AG09309 (cell line): Measurements from ENCODE around the gene ARHGAP22.
"Not testable (repeated sequence)": the region's sequence is repeated elsewhere in the genome, so short reads cannot be mapped to it uniquely, and the experiment has no call there.

Experiments
- DNase-seq: peaks from one replicate; pipeline ENCODE4 v3.0.0-alpha.2; 2010; ENCODE audit warnings: low read depth
- H3K4me3 ChIP-seq: 2 replicates; pipeline ENCODE4 v1.5.1; 2011; ENCODE audit warnings: mild to moderate bottlenecking, low read depth, low read length, moderate library complexity; ENCODE audit not compliant: control insufficient read depth
- TF ChIP-seq, protein P1 (sequence below): IDR thresholded peaks from 2 replicates; pipeline ENCODE4 v1.5.1; 2011; ENCODE audit warnings: mild to moderate bottlenecking, low read depth, low read length, inconsistent platforms; ENCODE audit not compliant: insufficient read depth, control insufficient read depth; ENCODE audit errors: missing control alignments

Gene ARHGAP22

DNA sequence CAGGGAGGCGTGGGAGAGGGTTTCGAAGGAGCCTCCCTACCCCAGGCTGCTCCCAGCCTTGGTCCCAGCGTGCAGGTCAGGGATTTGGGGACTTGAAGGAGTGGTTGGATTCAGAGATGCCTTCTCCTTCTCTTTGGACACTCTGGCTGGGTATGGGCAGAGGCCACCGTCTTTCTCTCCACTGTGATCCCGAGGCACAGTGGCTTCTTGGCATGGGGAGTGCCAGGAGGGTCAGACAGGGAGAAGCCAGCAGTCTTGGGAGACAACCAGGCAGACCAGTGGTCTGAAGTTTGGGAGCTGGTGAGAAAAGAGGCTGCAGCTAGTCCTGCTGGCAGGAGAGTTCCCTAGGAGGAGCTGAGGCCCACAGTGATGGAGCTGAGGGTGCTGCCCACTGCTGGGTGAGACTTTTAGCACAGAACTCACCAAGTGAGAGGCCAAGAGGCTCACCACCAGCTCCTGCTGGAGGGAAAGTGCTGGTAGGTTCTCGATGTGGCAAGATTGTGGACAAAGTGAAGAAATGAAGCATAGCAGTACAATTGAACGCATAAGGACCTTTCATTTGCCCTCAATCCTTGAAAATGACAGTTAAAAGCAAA is 44.6 kb upstream of the ARHGAP22 start:
- TF ChIP-seq, protein P1, sequence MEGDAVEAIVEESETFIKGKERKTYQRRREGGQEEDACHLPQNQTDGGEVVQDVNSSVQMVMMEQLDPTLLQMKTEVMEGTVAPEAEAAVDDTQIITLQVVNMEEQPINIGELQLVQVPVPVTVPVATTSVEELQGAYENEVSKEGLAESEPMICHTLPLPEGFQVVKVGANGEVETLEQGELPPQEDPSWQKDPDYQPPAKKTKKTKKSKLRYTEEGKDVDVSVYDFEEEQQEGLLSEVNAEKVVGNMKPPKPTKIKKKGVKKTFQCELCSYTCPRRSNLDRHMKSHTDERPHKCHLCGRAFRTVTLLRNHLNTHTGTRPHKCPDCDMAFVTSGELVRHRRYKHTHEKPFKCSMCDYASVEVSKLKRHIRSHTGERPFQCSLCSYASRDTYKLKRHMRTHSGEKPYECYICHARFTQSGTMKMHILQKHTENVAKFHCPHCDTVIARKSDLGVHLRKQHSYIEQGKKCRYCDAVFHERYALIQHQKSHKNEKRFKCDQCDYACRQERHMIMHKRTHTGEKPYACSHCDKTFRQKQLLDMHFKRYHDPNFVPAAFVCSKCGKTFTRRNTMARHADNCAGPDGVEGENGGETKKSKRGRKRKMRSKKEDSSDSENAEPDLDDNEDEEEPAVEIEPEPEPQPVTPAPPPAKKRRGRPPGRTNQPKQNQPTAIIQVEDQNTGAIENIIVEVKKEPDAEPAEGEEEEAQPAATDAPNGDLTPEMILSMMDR, result peak; percentile 45
- no peak for DNase-seq

DNA sequence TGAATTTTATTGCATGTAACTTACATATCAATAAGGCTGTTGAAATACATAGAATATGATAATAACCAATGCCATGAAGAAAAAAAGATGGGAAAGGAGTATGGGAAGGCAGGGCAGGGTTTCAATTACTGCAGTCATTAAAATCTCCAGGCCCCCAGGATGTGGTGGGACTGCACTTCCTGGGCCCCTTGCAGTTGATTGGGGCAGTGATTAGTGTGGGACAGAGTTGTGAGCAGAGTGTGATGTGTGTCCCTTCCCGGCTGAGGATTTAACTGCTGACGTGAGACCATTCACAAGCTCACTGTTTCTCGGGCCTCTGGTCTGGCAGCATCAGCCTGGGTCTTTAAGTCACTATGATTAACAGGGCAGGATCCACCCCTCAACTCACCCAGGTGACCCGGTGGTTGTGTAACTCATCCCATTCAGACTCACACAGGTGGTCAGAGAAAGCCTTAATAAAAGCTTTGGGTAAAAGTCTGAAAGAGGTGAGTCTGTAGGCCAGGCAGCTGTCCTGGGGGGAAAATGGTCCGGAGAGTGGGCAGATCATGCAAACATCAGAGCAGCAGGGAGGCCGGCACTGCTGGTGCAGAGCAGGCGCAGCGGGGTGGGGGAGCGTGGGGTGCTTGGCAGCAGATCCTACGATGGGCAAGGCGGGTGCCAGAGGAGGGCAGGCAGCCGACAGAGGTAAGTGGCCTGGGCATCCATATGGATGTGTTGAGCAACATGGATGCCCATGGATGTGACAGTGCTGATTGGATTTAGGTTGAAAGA is 43.5 kb upstream of the ARHGAP22 start:
- TF ChIP-seq, protein P1, result no peak
- no peak for DNase-seq
- no peak overlapping the region for H3K4me3 ChIP-seq

More for the DNA sequence above, 44.6 kb upstream of the ARHGAP22 start:
- no peak overlapping the region for H3K4me3 ChIP-seq

DNA sequence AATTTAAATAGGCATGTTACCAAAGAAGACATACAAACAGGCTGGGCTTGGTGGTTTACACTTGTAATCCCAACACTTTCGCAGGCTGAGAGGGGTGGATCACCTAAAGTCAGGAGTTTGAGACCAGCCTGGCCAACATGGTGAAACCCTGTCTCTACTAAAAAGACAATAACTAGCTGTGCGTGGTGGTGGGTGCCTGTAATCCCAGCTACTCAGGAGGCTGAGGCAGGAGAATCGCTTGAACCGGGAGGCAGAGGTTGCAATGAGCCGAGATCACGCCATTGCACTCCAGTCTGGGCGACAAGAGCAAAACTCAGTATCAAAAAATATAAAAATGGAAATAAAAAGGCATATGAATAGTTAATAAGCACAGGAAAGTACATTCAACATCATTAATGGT is 42.2 kb upstream of the ARHGAP22 start:
- DNase-seq, H3K4me3 ChIP-seq: not testable (repeated sequence)

DNA sequence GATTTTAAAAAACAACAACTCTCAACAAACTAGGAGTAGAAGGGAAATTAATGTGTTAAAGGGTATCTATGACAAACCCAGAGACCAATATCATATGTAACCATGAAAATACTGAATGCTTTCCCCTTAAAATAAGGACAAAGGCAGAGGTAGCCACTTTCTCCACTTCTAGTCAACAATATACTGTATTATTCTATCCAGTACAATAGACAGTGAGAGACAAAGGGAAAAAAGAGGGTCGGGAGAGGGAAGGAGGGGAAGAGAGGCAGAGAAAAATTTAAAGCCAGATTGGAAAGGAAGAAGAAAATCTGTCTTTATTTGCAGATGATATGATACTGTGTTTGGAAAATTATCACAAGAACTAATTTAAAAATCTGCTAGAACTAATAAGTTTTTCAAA is 40.7 kb upstream of the ARHGAP22 start:
- TF ChIP-seq, protein P1, result no peak
- no peak for DNase-seq
- H3K4me3 ChIP-seq, result no peak overlapping the region

DNA sequence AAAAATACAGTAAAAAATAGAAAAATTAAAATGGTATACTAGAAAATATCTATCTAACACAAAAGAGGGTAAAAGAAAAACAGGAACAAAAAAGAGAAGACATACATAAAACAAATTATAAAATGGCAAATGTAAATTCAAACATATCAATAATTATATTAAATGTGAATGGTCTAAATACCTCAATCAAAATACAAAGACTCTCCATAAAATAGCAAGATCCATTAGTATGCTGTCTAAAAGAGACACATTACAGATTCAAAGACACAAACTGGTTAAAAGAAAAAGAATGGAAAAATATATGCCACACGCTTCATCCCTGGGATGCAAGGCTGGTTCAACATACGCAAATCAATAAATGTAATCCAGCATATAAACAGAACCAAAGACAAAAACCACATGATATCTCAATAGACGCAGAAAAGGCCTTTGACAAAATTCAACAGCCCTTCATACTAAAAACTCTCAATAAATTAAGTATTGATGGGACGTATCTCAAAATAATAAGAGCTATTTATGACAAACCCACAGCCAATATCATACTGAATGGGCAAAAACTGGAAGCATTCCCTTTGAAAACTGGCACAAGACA is 36.3 kb upstream of the ARHGAP22 start:
- H3K4me3 ChIP-seq, DNase-seq: not testable (repeated sequence)

DNA sequence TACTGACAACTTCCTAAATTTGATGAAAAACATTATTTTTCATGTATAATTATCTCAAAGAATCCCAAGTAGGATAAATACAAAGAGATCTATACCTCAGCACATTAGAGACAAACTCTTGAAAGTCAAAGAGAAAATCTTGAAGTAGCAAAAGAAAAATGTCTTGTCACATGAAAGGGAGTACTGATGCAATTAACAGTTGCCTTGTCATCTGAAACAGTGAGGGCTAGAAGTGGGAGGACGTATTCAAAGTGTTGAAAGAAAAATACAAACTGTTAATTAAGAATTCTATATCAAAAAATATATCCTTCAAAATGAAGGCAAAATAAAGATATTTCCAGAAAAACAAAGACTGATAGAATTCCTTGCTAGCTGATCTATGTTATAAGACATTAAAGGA is 35.5 kb upstream of the ARHGAP22 start:
- no peak for DNase-seq
- H3K4me3 ChIP-seq, result no peak overlapping the region
- TF ChIP-seq, protein P1, result no peak

DNA sequence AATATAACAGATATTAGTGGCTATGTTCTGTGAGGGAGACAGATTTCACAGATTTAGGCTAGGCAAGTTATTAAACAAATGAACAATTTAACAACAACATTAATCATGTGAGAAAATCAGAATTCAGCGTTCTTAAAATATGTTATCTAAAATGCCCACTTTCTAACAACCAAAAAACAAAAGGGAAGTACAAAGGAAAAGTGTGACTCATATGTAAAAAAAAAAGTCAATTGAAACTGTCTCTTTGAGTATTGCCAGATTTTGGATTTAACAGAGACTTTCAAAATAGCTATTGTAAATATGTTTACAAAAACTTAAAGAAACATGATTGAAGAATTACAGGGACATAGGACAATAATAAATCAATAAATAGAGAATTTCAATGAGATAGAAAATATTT is 34.8 kb upstream of the ARHGAP22 start:
- no peak overlapping the region for H3K4me3 ChIP-seq
- no peak for DNase-seq
- TF ChIP-seq, protein P1, result no peak
